Stimulated activated CD8-positive, alpha-beta memory T cell treated with anti-CD3 and anti-CD28 coated beads, Interleukin-4, amount 100 ng/mL, for 4 hours (primary cell): Measurements from ENCODE around the gene OSTM1.
A peak's percentile ranks its signal among the peaks of the same experiment; 100 is the strongest.

Experiments
- DNase-seq, 2 donors: peaks; one replicate each; pipeline ENCODE4 v3.0.0-alpha.2; 2020; ENCODE audit warnings: low read depth in 2 of 2, low spot score in 1 of 2

OSTM1 gene

DNA sequence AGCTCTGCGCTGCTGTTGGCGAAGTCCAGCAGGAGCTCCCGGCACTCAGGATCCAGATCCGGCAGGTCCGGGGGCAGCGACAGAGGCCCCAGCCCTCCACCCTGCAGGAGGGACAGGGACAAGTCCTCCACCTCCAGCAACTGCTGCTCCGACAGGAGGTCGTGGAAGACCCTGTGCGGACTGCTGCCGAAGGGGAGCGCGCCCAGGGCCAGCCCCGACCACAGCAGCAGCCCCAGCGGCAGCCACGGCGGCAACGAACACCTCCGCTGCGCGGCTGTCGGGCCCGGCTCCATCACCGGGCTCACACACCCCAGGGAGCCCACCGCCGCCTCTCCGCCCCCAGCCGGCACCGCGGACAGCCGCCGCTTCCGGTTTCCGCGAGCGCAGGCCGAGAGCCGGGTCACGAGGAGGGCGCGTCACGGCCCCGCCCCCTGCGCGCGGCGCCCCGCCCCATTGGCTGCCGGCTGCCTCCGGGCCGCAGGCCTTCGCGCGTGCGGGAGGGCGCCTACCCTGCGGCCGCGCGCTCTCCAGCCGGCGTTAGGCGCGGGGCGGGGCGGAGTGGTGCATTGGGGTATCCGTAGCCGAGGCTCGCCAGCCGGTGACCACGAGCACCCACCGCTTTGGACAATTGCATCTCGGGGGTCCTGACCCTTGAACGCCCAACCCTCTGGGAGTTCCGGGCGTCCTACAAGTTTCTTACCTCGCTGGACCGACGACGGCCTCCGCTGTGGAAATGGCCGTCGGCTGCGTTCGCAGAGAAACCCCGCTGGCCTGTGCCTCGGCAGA lies at the start of gene OSTM1:
OSTM1 (minus strand) TSS at position 383 of the 786 bp plus-strand sequence; CDS start at position 293, 90 bp downstream.
- DNase-seq = peak; percentile 76 to 88

DNA sequence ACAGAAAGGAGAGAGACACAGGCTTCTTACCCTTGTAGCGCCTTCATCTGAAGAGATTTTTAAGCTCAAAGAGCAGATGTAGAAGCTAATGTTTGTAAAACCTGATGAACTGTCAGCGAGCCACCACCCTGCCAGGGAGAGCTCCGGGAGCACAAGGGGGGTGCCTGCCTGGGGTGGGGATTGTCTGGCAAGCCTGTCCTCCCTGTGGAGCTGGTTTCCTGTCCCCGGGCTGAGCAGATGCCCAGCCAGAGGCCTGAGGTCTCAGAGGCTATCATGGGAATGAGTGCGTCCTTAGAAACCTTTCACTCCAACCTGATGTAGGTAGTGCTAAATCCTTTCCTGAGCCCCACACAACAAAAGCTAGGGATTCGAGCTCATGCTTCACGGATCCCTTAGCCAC lies 49.4 kb upstream of the OSTM1 start:
- DNase-seq = no peak

GRCh38 chr6:108123481-108123929 lies 49.0 kb upstream of the OSTM1 start:
- no peak for DNase-seq

- no peak for DNase-seq
Observed at GRCh38 chr6:108121612-108122011, 47.1 kb upstream of the OSTM1 start.

DNA sequence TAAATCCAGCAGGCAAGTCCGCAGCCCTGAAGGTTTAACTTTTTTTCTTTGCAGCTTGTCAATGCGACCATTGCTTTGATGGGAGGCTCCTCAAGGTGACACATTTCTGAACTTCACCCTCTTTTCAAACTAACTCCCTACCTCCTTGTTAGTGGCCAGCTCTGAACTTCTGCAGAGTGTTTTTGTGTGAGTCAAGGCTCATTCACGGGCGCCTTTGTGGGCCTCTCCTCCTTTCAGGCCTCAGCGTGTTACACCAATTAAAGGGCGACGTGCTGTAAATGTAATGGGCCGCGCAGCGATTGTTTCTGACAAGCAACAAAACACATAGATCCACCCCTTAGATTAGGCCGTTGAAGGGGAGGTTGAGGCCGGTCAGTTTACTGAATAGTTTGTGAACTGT lies 45.8 kb upstream of the OSTM1 start:
- DNase-seq = no peak

DNA sequence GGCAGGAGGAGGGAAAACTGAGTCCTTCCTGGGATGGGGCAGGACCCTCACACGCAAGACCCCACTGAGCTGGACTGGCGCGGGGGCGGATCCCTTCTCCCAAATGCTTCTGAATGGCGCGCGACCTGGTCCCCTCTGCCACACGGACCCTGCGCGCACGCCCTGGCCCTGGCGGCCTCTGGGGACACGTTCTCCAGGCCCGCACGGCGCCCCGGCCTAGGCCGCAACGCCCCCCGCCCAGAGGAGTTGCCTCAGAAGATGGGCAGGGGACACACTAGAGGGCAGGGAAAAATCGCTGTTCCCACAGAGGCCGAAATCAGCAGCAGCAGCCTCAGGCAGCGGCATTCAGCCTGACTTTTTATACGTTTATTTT lies 45.2 kb upstream of the OSTM1 start:
- DNase-seq = no peak

DNA sequence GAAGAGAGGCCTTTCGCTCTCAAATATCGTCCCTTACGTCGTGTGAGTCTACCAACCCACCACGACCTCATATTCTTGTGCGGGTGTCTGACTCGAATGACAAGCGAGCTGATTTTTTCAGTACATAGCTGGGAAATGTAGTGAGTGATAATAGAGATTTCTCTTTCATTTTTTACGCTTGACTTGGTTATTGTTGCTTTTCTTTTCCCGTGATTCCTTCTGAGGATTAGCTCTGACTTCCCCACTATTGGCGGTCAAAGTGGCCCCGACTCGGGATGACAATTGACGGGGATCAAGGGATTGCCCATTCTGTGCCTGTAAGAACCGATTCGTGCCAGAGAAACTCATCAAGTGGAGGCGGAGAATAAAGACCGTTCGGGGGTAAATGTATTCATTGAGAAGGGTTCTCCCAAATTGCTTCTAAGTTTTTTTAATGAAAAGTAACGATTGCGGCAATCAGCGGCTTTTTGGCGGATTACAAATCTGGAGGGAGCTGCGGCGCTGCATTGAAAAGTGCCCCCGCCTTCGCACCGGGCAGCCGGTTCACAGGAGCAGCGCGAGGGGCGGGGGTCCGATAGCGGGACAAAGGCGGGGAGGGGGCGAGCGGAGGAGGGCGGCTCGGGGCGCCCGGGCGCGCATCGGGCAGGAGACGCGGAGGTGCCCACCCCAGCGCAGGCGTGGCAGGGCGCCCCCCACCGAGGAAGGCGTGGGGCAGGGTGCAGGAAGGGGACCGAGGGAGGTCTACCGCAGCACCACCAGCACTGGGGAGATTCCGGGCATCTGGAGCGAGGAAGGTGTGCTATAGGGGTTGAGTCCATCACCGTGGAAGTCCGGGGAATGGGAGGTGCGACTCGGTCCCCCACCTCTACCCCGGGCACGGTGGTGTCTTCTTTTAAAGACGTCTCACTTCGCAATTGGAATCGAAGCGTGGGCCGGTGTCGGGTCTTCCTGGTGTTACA lies 44.5 kb upstream of the OSTM1 start:
- DNase-seq = no peak

DNA sequence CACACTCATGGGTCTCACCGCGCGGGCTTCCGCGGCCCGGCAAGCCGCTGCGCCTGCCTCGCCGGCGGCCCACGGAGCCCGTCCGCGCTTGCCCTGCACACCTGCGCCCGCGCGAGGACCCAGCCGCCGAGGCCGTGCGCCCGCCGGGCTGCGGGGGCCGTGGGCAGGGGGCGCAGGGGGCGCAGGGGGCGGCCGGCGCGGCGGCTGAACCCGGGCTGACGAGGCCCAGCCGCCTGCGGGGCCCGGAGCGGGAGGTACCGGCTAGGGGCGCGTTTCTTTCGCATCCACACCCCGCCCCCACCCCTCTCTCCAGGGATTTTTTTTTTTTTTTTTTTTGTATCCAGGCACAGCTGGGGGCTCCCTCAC lies 43.8 kb upstream of the OSTM1 start:
- DNase-seq = no peak

DNA sequence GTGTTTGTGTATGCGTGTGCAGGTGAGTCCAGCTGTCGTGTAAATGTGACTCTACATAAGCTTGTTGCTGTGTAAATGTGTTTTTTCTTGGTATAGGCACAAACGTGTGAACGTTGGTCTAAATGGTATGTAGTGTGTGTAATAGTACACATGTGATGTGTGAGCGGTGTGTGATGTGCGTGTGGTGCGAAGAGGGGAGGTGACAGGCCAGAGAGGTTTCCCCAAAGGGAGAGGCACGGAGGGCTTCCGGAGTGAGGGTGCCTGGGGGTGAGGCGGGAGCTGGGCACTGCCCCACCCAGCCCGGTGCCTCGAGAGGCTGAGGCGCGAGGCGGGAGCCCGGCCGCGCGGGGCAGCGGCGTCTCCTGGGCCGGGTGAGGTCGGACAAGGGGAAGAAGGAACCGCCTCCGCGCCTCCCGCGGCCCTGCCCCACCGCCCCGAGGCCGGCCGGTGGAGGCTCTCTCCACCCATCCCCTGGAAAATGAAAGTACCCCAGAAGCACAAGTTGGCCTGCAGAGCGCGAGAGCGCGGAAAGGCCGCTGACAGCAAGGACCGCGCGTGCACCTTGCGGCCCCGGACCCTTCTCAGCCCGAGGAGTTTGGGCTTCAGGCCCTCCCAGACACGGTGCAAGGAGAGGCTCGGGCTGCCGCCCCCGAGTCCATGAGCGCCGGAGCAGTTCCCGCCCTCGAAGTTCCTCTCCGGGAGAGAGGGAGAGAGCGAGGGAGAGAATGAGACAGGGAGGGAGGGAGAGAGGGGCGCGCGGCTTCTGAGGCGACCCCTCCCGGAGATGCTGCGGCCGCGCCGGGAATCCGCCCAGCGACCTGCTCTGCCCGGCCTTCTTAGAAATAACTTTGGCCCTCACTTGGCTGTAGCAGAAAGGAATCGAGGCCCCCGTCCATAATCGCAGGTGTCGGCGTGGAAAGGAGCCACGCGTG lies 43.2 kb upstream of the OSTM1 start:
- DNase-seq = no peak

DNA sequence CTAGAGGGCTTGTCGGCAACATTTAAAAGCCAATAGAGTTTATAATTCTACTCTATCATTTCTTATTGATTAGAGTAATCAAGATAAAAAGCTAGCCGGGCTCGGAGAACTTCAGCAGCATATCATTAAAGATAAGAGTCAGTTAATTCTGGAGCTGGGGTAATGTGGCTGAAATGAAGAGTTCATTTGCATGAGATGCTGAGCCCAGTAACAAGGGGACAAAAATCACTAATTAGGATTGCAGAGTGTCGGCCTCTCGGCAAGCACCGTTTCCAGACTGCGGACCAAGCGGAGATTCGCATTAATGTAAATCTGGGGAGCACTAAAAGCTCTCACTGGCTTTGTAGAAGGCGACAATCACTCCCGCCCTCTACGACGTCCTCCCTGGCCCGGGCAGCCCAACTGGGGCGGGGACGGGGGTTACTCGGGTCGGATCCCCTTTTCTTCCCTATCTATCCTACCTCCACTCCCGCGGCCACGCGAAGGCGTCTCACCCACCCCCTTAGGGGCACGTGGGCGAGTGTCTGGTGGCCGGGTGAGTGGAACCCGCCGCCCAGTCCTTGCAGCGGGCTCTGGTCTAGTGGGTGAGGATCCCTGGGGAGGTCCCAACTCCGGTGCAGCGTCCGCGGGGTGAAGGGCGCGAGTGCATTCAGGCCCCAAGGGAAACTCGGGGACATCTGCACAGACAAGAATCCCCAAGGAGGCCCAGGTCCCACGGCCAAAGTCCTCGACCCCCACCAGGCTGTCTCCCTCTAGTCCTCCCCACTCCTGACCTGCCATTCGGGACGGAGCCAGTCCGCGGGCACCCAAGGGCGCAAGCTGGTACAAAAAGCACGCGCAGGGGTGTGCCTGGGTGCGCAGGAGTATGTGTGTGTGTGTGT lies 42.2 kb upstream of the OSTM1 start:
- no peak for DNase-seq

DNA sequence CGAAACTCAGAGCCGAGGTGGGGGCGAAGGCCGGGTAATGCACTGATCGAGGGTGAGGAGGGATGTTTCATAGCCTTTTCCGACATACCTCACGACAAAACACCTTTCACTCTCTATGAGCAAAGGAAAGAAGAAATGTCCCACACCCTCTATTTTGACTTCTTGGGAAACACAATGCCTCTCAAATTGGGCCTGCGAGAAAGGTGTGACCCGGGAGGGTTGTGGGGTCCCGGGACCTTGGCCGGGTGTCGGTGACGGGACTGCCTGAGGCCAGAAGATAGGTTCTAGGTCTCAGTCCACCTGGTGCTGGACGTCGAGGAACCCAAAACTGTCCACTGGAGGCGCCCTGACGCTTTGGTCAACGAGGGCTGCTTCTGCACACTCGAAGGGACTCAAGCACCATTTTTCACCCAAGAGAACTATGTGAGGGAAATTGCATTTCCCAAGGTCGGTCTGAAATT lies 41.1 kb upstream of the OSTM1 start:
- no peak for DNase-seq

GRCh38 chr6:108114841-108115597 lies 40.5 kb upstream of the OSTM1 start:
- DNase-seq = no peak

DNA sequence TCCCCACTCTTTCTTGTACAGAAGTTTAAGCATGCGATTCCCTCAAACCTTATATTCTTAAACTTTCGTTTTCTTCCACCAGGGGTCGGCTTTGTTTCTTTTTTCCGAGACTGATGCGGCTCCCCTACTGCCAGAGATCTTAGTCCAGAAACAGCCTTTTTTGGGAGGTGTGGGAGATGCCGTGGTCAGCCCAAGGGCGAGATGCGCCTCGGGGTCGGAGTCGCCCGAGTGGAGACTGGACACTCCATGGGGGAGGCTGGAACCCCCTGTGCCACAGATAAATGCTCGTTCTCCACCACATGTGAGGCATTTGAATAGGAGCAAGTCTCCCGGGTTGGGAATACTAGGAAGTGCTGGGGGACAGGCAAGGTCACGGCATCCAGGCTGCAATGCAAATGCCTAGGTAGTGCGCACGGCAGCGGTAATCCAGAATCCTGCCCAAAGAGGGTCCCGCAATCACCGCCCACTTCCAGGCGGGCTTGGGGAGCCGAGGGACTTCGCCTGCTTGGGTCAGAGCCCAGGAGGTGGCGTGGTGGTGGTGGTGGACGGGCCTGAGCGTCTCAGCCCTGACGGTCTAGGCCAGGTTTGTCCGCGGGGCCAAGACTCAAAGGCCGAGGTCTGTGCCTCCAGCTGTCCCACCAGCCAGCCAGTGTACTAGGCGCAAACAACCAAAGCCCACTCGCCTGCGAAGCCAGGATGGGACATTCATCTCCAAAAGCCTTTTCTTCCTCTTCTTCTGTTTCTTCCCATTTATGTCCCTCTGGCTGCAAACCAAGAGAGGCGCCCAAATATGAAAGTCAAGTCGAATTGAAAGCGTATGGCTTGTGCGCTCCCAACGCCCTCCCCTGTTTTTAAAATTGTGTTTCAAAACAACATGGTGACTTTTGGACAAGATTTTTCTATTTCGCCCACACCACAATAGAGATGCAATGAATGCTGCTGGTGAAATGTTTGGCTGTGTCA lies 39.3 kb upstream of the OSTM1 start:
- no peak for DNase-seq

DNA sequence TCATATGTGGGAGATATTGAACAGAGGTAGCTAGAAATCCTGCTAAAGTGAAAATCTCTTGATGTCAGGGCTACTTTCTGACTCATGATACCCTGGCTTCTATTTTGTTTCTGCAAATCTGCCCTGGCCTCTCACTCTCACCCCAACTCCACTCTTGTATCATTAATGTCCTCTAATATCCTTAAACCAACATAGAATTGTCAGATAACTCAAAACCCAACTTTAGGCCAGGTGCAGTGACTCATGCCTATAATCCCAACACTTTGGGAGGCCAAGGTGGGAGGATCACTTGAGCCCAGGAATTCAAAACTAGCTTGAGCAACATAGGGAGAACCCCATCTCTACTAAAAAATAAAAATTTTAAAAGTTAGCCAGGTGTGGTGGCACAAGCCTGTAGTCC lies 33.8 kb upstream of the OSTM1 start:
- no peak for DNase-seq

DNA sequence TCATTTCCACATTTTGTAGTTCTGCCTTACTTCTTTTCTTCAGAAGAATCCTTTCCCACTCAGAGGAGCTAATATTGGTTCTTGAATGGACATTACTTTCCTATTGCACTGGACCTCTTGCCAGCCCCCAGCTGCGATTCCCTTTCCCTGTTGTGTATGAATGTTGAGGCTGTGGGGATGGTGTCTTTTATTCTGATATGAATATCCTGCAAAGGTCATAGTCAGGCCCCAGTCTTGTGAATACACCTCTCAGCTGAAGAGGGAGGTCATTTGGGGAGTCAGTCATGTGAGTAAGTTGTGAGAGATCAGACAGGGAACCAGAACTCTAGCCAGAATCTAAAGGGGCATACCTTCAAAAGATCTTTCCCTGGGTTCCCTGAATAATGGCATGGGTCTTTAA lies 32.6 kb upstream of the OSTM1 start:
- no peak for DNase-seq

GRCh38 chr6:108106694-108107093 lies 32.2 kb upstream of the OSTM1 start:
- no peak for DNase-seq

DNA sequence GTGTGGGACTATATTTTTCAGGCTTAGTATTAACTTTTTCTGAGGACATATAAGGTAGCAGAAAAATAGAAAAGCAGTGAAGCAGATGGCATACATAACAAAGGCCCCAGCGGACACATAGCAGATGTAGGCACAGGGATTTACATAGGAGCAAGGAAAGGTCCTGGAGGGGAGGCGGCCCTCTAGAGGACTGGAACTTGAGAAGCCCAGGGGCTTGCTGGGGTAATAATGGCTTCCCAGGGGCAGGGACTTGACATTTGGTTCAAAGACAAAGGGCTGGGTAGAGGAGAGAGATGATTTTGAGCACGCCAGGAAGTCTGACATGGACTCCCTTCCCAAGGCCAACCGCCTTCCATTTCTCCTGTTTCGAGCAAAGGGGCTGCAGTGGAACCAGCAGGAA lies 31.7 kb upstream of the OSTM1 start:
- no peak for DNase-seq

GRCh38 chr6:108105571-108105970 lies 31.0 kb upstream of the OSTM1 start:
- DNase-seq = no peak
